Fibroblast of peridontal ligament (primary cell): ENCODE measurements around the gene TP63.

ENCODE experiments used
- DNase-seq: peaks from one replicate; pipeline ENCODE4 v3.0.0-alpha.2; 2010; ENCODE audit errors: extremely low read depth

TP63 gene

GRCh38 chr3:189851682-189852081 lies 220.5 kb downstream of the TP63 start:
- no peak for DNase-seq

DNA sequence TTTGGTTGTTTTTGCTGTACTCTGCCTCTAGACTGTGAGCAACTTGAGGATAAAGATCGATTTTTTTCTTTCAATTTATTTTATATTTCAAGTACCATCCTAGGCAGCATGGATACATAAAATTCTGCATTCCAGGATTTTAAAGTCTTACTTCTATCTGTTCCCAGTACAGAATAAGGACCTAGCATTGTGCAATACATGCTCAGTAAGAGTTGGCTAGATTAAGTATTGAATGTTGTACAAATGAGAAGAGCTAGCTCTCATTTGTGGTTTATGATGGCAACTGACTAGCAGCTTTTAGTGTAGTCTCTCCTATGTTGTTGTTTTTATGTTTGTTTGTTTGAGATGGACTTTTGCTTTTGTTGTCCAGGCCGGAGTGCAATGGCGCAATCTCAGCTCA lies 222.7 kb downstream of the TP63 start:
- DNase-seq: peak; percentile 12

DNA sequence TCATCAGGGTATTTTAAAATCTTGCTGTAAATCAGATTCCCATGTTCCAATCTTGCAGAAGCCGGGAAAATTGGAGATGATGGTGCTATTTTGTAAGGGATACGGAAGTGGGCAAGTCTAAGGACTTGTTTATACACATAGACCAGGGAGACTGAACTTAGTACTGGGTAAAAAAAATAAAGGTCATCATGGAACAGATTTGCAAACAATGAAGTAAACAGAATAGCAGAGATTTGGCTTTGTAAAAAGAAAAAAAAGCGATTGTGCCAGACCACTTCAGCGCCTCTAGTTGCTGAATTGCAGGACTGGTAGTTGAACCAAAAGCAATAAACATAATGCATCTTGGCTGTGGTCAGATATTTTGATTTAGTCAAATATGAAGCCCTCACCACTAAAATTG lies 229.1 kb downstream of the TP63 start:
- peak; percentile 67 for DNase-seq

DNA sequence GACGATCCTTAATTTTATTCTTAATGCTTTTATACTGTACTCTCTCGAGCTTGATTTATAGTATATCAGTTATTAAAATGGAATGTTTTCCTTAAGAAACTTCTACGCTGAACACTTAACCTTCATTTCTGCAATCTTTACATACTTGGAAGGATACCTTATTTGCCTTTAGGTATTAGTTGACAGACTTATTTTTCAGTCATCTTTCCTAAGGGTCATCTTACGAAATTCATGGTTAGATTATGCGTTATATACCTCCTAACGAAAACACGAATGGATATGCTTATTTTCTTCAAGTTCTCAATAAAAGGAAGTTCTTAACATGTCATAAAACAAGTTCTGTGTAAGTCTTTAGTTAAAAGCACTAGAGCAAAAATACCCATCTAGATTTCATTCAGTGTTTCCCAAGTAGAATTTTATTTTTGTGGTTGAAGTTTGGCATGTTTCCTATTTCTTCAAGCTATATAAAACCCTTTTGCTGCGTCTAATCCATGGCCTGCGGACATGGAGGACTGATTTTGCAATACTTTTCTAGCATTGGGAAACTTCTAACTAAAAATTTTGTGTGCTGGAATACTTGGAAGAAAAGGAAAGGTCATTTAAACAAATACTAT lies 231.3 kb downstream of the TP63 start:
- DNase-seq: peak; percentile 97

DNA sequence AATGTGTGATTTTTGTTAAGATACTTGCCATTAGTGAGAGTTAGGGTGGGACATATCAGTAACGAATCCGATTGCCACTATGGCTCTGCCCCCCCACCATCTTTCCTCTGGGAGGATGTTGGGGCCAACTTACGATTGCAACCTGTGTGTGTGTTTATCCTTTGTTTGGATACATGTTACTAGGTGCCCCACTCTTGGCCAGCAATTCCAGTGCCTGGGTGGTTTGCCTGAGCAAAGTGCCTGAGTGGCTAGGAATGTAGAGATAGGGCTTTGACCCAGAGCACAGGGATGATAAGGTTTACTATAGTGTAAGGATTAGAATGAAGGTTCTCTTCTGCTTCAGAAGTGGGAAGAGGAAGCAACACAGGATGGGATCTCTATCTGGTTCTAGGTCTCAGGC lies 231.8 kb downstream of the TP63 start:
- no peak for DNase-seq

DNA sequence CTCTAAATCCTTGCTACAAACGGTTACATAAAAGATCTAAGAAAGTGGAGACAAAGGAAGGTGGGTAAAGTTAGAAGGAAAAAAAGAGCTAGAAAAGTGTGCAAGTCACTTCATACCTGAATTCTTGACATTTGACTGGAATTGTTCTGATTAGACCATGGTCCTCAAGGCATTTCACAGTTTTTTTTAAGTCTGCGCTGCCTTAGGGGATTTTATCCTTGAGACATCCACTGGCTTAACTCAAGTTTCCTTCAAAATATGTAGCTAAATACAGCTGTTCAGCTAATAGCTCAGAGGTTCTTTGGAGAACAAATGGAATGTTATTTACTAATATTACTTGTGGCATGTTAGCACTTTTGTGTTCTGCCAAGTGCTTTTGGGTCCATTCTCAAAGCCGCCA lies 236.9 kb downstream of the TP63 start:
- no peak for DNase-seq

DNA sequence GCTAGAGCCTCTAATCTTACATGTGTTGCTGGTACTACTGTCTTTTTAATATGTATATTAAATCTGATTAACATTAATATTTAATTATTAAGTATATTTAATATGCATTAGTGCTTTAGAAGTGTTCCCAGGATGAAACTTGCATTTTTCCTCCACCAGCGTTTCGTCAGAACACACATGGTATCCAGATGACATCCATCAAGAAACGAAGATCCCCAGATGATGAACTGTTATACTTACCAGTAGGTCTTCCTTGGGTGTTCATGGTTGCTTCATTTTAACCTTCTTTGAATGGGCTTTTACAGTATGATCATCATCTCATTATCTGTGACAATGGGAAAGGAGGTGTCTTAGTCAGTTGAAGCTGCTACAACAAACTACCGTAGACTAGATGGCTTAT lies 238.0 kb downstream of the TP63 start:
- no peak for DNase-seq

DNA sequence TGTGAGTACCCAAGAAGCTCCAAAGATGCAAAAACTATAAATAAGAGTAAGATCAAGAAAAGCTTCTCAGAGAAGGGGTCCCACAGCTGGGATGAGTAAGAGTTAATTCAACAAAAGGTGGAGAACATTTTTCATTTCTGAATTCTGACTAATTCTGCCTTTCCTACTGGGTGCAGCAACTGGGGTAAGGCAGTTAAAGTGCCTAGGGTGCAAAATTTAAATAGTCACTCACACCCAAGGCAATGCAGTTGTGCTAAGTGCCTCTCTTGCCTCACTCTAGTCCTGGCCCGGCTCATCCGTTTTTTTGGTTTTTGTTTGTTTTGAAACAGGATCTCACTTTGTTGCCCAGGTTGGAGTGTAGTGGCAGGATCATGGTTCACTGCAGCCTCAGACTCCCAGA lies 240.2 kb downstream of the TP63 start:
- no peak for DNase-seq

- DNase-seq: no peak
These were observed 252.0 kb downstream of the TP63 start for GRCh38 chr3:189883113-189883753.

- no peak for DNase-seq
These were observed 259.3 kb downstream of the TP63 start for GRCh38 chr3:189890496-189890895.

DNA sequence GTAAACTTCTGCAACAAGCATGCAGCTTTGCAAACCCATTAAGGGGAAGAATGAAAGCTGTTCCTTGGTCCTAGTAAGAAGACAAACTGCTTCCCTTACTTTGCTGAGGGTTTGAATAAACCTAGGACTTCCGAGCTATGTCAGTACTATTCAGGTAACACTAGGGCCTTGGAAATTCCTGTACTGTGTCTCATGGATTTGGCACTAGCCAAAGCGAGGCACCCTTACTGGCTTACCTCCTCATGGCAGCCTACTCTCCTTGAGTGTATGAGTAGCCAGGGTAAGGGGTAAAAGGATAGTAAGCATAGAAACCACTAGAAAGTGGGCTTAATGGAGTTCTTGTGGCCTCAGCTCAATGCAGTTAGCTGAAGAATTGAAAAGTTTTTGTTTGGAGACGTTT lies 265.3 kb downstream of the TP63 start:
- DNase-seq: no peak

DNA sequence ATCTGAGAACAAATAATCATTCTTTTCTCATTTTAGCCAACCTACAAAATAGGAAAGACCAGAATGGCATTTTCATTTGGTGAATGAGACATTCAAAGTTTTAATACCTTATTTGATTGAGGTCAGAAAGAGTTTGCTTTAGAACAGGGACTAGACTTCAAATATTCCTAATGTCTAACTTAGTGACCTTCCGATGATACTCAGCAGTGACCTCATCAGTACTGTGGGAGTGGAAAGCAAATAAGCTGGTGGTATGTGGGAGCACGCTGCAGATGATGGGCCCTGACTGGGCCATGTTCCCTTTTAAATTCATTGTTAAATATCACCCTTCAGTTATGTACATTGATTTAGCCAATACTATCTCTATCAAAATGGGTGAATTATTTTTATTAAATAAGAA lies 266.2 kb downstream of the TP63 start:
- DNase-seq: no peak

DNA sequence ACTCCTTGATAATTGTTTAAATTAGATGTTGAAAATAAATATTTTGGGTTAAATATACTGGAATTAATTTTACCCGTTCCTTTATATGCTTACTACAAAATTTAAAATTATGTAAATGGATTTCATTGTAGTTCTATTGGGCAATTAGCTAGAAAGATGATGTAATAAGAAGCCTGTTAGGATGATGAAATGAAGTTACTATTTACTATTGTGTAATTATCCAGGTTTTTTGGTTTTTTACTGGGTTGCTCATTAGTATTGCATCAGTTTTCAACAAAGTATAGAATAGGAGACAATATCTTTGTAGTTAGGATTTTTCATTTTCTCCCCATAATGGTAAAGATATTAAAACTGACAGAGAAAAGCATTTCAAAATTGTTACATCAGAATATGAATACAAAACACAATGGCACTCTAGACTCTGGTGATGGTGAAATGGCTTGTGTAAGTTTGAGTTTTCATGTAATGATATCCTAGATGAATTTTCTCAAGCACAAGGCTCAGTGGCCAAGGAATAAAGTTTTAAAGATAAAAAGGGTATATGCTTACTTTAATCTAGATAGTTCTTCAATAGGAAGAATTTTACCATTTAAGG lies 267.5 kb downstream of the TP63 start:
- peak; percentile 63 for DNase-seq

DNA sequence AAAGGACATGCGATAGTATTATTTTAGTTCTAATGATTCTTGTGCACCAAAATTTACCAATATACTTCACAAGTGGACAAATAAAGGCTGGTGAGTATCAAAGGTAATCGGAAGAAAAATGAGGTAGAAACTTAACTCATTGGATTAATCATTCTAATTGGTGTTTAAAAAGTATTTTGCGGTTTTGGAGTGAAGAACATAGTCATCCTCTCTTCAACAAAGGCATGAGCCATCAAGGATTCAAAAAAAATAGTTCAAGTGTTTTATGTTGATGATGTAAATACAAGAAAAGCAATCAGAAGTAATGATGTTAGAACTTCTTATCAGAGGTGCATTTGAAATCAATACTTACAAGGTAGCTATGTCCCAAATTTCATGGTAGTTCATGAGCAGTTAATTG lies 268.0 kb downstream of the TP63 start:
- DNase-seq: no peak

- DNase-seq: no peak
These were observed 269.4 kb downstream of the TP63 start for GRCh38 chr3:189900578-189900977.

DNA sequence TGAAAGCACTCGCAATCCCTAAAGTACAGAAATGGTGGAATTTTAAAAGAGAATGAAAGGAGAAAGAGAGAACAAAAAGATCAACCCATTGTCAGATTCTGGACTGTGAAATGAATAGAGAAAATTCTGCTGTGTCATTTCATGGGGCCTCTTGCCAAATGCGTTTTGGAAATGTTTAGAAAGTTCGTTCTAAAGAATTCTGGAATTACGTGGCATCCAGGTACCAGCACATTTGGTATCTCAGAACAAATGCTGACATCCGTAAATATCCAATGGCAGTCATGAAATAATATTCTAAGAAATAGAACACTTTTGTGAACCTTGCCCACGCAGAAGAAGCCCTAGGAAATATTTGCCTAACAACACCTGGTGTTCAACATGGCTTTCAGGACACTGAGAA lies 270.3 kb downstream of the TP63 start:
- no peak for DNase-seq

DNA sequence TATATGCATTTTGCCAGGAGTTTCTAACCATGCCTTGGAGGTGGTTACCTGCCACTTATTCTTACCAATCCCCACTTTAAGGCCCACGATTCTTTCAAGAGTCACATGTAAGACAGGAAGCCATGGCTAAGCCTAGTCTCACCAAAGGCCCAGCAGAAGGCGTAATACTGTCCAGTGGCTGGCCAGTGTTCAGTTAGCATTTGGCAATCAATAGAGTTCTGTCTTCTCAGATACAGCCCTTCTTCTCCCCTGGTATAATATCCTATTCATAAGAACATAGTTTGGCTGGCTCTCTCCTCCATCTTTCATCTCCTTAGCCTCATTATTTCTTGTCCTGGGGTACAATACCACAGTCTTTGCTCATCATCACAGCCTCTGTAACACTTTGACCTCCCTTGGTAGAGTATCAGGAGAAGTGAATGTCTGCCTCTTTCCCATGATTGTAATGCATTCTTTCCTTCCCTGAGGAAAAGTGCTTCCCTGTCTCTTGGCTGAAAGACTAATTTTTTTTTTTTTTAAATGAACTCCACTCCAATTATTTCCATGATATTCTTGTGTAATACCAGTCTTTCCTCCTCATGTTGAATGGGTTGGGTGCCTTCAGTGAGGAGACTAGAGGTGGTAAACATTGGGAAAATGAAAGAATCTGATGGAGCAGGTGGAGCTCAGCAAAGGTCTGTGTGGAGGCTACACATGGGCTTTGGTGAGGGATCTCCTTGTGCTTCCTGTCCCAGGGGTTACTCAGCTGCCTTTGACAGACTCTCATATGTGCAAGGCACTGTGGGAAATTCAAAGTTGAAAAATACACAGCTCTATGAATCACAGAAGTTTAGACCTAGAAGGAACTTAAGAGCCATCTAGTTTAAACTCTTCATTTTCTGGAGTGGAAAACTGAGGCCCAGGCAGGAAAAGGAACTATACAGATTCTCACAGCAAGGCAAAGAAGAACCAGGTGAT lies 271.3 kb downstream of the TP63 start:
- peak; percentile 74 for DNase-seq

- no peak for DNase-seq
These were observed 272.5 kb downstream of the TP63 start for GRCh38 chr3:189903562-189904250.

GRCh38 chr3:189907803-189908202 lies 276.6 kb downstream of the TP63 start:
- no peak for DNase-seq

- peak; percentile 23 for DNase-seq
These were observed 277.5 kb downstream of the TP63 start for GRCh38 chr3:189908646-189909045.

- no peak for DNase-seq
These were observed 277.9 kb downstream of the TP63 start for GRCh38 chr3:189909139-189909538.

DNA sequence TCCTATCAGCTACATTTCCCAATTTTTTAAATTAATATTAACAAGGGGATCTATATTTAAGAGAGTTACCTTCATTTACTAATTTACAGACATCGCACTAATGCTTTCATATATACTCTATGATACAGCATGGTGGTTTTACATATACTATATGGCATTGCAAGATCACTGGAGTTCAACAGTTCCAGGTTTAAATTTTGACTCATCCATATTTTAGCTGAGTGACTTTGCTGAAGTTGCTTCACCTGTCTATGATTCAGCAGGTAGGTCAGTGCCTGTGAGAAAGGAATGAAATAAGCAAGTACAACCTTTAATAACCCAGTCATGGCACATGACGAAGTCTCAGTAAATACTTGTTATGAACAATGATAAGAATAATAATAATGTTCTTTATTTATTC lies 278.4 kb downstream of the TP63 start:
- no peak for DNase-seq
